RWPE1 (cell line): ENCODE measurements around the gene EYS.

ENCODE experiments used
- CTCF ChIA-PET: fragments of 350-600 bp; sonication (Branson Sonifier 250); formaldehyde crosslinking; extraction: SDS; loops from one replicate; lab custom pipeline; 2021; lab: Yijun Ruan, JAX
- POLR2A ChIA-PET: fragments of 400-600 bp; formaldehyde crosslinking; extraction: SDS; loops from one replicate; lab custom pipeline; 2020; ENCODE audit warnings: antibody characterized with exemption; ENCODE audit not compliant: low non-redundant PET; lab: Yijun Ruan, JAX
- DNase-seq: peaks from one replicate; pipeline ENCODE4 v3.0.0; 2012; ENCODE audit warnings: low spot score
- H3K27ac ChIP-seq: fragments of 450-650 bp; 2 replicates; pipeline ENCODE4 v1.5.1; 2017
- TF ChIP-seq, protein P1 (sequence below): fragments of 450-650 bp; conservative IDR thresholded peaks from 2 replicates; pipeline ENCODE4 v1.5.1; 2017; ENCODE audit warnings: low read depth, mild to moderate bottlenecking

Gene EYS

DNA sequence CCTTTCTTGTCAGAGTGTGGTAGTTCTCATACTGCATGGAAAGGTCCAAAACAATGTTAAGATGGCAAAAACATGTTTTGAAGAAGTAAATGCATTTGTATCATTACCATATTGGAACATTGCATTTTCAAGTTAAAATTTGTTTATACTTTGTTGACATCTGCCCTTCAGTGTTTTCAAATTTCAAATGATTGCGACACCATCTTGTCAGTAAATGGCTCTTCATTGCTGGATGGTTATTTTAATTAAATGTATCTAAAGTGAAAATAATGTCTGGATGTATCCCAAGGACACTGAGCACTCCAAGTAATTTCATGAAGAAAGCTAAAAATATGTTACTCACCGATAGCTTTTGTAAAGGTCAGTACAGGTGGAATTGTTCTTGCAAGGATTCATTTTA lies 761.6 kb downstream of the EYS start:
- H3K27ac ChIP-seq = no peak overlapping the region
- no peak for DNase-seq
- CTCF ChIA-PET = no interaction called here
- TF ChIP-seq, protein P1, sequence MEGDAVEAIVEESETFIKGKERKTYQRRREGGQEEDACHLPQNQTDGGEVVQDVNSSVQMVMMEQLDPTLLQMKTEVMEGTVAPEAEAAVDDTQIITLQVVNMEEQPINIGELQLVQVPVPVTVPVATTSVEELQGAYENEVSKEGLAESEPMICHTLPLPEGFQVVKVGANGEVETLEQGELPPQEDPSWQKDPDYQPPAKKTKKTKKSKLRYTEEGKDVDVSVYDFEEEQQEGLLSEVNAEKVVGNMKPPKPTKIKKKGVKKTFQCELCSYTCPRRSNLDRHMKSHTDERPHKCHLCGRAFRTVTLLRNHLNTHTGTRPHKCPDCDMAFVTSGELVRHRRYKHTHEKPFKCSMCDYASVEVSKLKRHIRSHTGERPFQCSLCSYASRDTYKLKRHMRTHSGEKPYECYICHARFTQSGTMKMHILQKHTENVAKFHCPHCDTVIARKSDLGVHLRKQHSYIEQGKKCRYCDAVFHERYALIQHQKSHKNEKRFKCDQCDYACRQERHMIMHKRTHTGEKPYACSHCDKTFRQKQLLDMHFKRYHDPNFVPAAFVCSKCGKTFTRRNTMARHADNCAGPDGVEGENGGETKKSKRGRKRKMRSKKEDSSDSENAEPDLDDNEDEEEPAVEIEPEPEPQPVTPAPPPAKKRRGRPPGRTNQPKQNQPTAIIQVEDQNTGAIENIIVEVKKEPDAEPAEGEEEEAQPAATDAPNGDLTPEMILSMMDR = no peak
- POLR2A ChIA-PET = no interaction called here

DNA sequence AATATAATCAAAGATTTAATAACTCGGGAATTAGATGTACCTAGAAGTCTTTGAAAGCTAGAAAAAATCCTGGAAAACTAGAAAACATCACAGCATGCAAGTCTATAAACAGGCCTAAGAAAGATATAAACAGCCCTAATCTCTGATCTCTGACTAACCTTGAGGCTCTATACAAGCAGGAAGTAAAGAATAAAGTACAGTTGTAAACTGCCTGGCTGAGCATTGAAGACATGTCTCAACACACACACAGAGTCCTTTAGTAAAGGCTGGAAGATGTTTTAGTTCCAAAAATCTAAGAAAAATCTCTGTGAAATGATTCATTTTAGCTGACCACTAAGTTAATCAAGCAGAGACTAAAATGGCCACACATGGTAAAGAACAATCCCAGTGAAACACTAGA lies 774.5 kb downstream of the EYS start:
- DNase-seq = no peak
- POLR2A ChIA-PET = no interaction called here
- no peak overlapping the region for H3K27ac ChIP-seq
- CTCF ChIA-PET = interaction anchor here (0.7 kb wide), 1 partner anchor 1018 kb away, joined by 6 read pairs; no protein-coding TSS in a partner anchor
- TF ChIP-seq, protein P1 = no peak

DNA sequence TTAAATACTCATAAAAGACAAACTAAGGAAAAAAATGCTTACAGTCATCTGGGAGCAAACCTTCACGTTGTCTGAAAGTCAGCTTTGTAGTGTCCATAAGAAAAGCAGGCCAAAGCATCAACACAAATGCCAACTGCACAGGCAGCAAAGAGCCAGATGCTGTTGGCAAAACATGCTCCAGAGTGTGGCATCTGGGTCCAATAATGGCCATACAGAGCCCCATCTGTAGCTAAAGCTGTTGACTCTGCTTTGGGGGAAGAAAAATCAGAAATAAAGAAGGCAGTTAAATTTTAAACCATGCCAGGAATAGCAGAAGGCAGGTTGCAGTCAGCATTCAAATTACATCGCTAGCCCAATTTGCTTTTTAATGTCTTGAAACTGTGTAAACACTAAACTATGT lies 776.3 kb downstream of the EYS start:
- H3K27ac ChIP-seq = no peak overlapping the region
- ChIA-PET CTCF (no interaction called here), POLR2A (no interaction called here)
- TF ChIP-seq, protein P1 = no peak
- DNase-seq = no peak

DNA sequence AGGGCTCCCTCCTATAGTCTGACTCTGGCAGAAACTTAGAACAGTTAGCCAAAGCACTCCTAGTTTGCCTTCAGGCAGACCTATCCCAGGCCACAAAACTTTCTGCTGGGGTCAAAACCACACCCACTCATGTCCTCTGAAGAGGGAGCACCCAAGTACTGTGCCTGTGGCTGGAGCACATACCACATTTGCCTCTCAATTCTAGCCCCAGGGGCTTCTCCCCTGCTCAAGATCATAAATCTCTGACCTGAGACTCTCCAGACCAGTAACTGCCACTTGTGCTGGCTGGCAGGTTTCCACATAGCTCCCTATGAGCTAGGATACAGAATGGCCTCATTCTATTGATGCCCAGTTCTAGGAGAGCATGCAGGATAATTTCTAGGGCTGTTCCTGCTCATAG lies 781.0 kb downstream of the EYS start:
- no peak for DNase-seq
- ChIA-PET POLR2A (no interaction called here), CTCF (interaction anchor here (0.6 kb wide), 1 partner anchor 1880 kb away, joined by 4 read pairs; no protein-coding TSS in a partner anchor)

DNA sequence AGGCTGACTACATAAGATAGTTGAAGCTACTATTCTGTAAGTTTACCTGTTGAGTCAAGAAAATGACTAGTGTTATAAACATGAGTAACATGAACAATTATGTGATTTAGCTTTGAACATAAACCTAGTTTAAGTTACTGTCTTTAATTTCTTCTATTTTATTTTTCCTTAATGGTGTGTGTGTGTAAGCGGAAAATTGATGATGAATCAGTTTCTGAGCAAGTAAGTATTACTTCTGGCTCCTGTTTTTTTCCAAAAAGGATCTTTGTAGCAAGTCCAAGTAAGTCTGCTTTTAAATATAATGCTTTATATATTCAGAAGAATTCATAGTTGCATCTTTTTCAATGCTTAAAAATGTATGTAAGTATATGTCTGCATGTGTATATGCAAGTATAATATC lies 786.8 kb downstream of the EYS start:
- TF ChIP-seq, protein P1 = no peak
- POLR2A ChIA-PET = no interaction called here
- no peak overlapping the region for H3K27ac ChIP-seq
- no peak for DNase-seq
- CTCF ChIA-PET = interaction anchor here (0.6 kb wide), 1 partner anchor 278 kb away, joined by 3 read pairs; no protein-coding TSS in a partner anchor

More for the DNA sequence above, 781.0 kb downstream of the EYS start:
- TF ChIP-seq, protein P1 = no peak
- H3K27ac ChIP-seq = no peak overlapping the region

DNA sequence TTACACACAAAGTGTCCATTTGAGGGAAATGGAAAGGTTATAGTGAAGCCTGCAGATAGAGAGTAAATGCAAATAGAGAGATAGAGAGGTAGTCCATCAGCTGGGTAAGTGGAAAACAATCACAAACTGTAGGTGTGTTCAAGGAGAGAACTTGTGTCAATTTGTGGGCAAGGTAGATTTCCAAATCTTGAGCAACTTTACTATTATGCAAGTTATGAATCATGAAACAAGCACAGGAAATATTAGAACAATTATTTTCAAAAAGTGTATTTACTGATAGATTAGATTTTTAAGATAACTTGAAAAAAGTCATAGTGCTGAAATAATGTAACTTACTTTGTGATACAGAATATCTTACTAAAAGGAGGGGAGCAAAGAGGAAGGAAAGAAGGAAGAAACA lies 792.9 kb downstream of the EYS start:
- ChIA-PET CTCF (no interaction called here), POLR2A (no interaction called here)
- TF ChIP-seq, protein P1 = no peak
- H3K27ac ChIP-seq = no peak overlapping the region
- DNase-seq = no peak
